PC-3 (cell line): Measurements from ENCODE around the gene OPHN1. TPM values are rescaled to one million over a fixed set of nuclear protein-coding genes. Genes with fewer than 3 reads are reported as not detected.
A peak's percentile ranks its signal among the peaks of the same experiment; 100 is the strongest.

Experiments
- ATAC-seq: fragments of 200-7000 bp; cut with Tn5 transposase; 2 replicates; pipeline ENCODE4 v1.9.1; 2020; ENCODE audit warnings: mild to moderate bottlenecking, moderate library complexity
- BruUV-seq: library from RNA; stranded (reverse); fragments of 400-500 nt; replicated peaks from 2 replicates; lab custom pipeline; 2021; lab: Mats Ljungman, UMichigan
- CTCF ChIA-PET: fragments of 300-600 bp; sonication (Branson Sonifier 250); formaldehyde crosslinking; loops from one replicate; lab custom pipeline; 2022; ENCODE audit warnings: antibody characterized with exemption; lab: Charles Lee
- POLR2A ChIA-PET: fragments of 300-600 bp; sonication (Branson Sonifier 250); formaldehyde crosslinking; loops from one replicate; lab custom pipeline; 2022; ENCODE audit warnings: antibody characterized with exemption; ENCODE audit not compliant: unreplicated experiment; lab: Charles Lee
- DNase-seq: peaks from one replicate; pipeline ENCODE4 v3.0.0-alpha.2; 2015
- H2AFZ ChIP-seq: fragments of 300-600 bp; sonication (generic); 2 replicates; pipeline ENCODE4 v1.6.0; 2016; ENCODE audit warnings: antibody characterized with exemption, low read length
- H3F3A ChIP-seq: fragments of 300-600 bp; sonication (generic); one replicate; pipeline ENCODE4 v1.6.0; 2017; ENCODE audit warnings: antibody characterized with exemption, low read length, control low read depth, mild to moderate bottlenecking; ENCODE audit not compliant: unreplicated experiment
- H3K27ac ChIP-seq: fragments of 300-600 bp; sonication (generic); 2 replicates; pipeline ENCODE4 v1.5.1; 2016; ENCODE audit warnings: mild to moderate bottlenecking, low read length
- H3K27me3 ChIP-seq: fragments of 300-600 bp; sonication (generic); 2 replicates; pipeline ENCODE4 v1.6.1; 2016; ENCODE audit warnings: low read length, mixed read lengths
- H3K36me3 ChIP-seq: fragments of 300-600 bp; sonication (generic); 2 replicates; pipeline ENCODE4 v1.6.1; 2016; ENCODE audit warnings: low read depth, mixed run types, low read length, mixed read lengths
- H3K4me1 ChIP-seq: fragments of 300-600 bp; sonication (generic); 2 replicates; pipeline ENCODE4 v1.5.1; 2016; ENCODE audit warnings: low read length; ENCODE audit not compliant: insufficient read depth
- H3K4me2 ChIP-seq: fragments of 300-600 bp; sonication (generic); 2 replicates; pipeline ENCODE4 v1.6.0; 2016; ENCODE audit warnings: low read length
- H3K4me3 ChIP-seq: fragments of 300-600 bp; sonication (generic); 2 replicates; pipeline ENCODE4 v1.5.1; 2016; ENCODE audit warnings: mild to moderate bottlenecking, low read length, mixed read lengths
- H3K79me2 ChIP-seq: fragments of 300-600 bp; sonication (generic); 2 replicates; pipeline ENCODE4 v1.6.1; 2017; ENCODE audit warnings: low read length, mixed read lengths
- H3K9ac ChIP-seq: fragments of 300-600 bp; sonication (generic); 2 replicates; pipeline ENCODE4 v1.6.0; 2016; ENCODE audit warnings: mild to moderate bottlenecking, low read length
- H3K9me2 ChIP-seq: fragments of 300-600 bp; sonication (generic); replicated peaks from 2 replicates; pipeline ENCODE4 v1.6.1; 2016; ENCODE audit warnings: mixed run types, low read length, mixed read lengths
- H3K9me3 ChIP-seq: fragments of 300-600 bp; sonication (generic); 2 replicates; pipeline ENCODE4 v1.6.1; 2016; ENCODE audit warnings: low read length, mixed read lengths
- H4K20me1 ChIP-seq: fragments of 300-600 bp; sonication (generic); 2 replicates; pipeline ENCODE4 v1.6.1; 2016; ENCODE audit warnings: low read length, mixed read lengths
- EZH2 ChIP-seq: fragments of 300-600 bp; sonication (generic); IDR thresholded peaks from one replicate; pipeline ENCODE4 v1.6.1; 2017; ENCODE audit warnings: antibody characterized with exemption, mild to moderate bottlenecking, low read length; ENCODE audit not compliant: unreplicated experiment
- EZH2phosphoT487 ChIP-seq: fragments of 300-600 bp; sonication (generic); IDR thresholded peaks from 2 replicates; pipeline ENCODE4 v1.6.1; 2018; ENCODE audit warnings: mild to moderate bottlenecking, antibody characterized with exemption, low read length, borderline replicate concordance
- intact Hi-C: fragments of 100-400 bp; cut with micrococcal nuclease; formaldehyde crosslinking; loops from 2 replicates; pipeline ENCODE4 v1.9.0; 2023
- total RNA-seq: library from RNA; depleted of rRNA; stranded (reverse); fragments of >200 nt; gene quantifications from 2 replicates; pipeline ENCODE4 v1.2.3, GENCODE V29; 2014
- TF ChIP-seq, protein P1 (sequence below): fragments of 300-600 bp; sonication (generic); conservative IDR thresholded peaks from 2 replicates; pipeline ENCODE4 v1.5.1; 2017; ENCODE audit warnings: antibody characterized with exemption, low read depth, mild to moderate bottlenecking, low read length

The OPHN1 gene
- total RNA-seq, 1 experiment from 2014 or later = 6.0 TPM

DNA sequence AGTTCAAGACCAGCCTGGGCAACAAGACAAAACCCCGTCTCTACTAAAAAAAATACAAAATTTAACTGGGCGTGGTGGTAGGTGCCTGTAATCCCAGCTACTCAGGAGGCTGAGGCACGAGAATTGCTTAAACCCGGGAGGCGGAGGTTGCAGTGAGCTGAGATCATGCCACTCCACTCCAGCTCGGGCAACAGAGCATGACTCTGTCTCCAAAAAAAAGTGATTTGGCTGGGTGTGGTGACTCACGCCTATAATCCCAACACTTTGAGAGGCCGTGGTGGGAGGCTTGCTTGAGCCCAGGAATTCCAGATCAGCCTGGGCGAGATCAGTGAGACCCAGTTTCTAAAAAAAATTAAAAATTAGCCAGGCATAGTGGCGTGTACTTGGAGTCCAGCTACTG lies 4.1 kb downstream of the OPHN1 start:
- peak overlapping the region; percentile 45 for H3K4me2 ChIP-seq

DNA sequence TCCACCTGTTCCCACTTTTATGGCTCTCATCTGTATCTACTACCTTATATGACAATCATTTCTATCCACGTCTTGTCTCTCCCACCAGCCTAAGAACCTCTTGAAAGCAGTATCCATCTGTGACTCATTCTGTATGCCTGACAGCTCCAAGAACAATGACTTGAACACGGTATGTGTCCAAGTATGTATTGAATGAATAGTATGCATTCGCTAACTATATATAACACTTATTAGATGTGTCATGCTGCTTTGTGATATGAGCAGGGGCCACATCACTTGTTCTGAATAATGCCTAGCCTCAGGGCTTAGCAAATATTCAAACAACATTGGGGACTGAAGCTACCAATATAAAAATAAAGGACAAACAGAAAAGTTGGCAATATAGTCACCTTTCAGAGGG lies 4.9 kb downstream of the OPHN1 start:
- ATAC-seq = peak; percentile 50
- Histone ChIP-seq H3K9me3 (no peaks in the 10 kb centered on the region), H3K4me1 (peaks cover 33% of the 10 kb centered on the region), H3K79me2 (peaks cover 18% of the 10 kb centered on the region), H3K36me3 (no peaks in the 10 kb centered on the region), H3K4me3 (no peak overlapping the region), H4K20me1 (no peaks in the 10 kb centered on the region), H3K9ac (no peak overlapping the region), H3K27me3 (no peaks in the 10 kb centered on the region), H3F3A (no peaks in the 10 kb centered on the region), H3K4me2 (peak overlapping the region; percentile 45), H2AFZ (no peak overlapping the region), H3K9me2 (no peaks in the 10 kb centered on the region), H3K27ac (peak overlapping the region; percentile 85)
- TF ChIP-seq, protein P1, sequence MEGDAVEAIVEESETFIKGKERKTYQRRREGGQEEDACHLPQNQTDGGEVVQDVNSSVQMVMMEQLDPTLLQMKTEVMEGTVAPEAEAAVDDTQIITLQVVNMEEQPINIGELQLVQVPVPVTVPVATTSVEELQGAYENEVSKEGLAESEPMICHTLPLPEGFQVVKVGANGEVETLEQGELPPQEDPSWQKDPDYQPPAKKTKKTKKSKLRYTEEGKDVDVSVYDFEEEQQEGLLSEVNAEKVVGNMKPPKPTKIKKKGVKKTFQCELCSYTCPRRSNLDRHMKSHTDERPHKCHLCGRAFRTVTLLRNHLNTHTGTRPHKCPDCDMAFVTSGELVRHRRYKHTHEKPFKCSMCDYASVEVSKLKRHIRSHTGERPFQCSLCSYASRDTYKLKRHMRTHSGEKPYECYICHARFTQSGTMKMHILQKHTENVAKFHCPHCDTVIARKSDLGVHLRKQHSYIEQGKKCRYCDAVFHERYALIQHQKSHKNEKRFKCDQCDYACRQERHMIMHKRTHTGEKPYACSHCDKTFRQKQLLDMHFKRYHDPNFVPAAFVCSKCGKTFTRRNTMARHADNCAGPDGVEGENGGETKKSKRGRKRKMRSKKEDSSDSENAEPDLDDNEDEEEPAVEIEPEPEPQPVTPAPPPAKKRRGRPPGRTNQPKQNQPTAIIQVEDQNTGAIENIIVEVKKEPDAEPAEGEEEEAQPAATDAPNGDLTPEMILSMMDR = no peak
- TF ChIP-seq EZH2phosphoT487 (no peak), EZH2 (no peak)
- BruUV-seq = no TSS peak
- CTCF ChIA-PET = no interaction called here
- DNase-seq = peak; percentile 80
- intact Hi-C loops = no loop called here
- POLR2A ChIA-PET = interaction anchor here (0.5 to 0.6 kb wide), 2 partner anchors 14 to 173 kb away, joined by 3 to 6 read pairs; no protein-coding TSS in a partner anchor

More for the DNA sequence above, 4.1 kb downstream of the OPHN1 start:
- TF ChIP-seq EZH2 (no peak), EZH2phosphoT487 (no peak)
- TF ChIP-seq, protein P1 = no peak
- no peaks in the 10 kb centered on the region for H3K9me3 ChIP-seq
- intact Hi-C loops = no loop called here
- H3K9me2 ChIP-seq = no peaks in the 10 kb centered on the region
- DNase-seq (peak; percentile 77), ATAC-seq (peak; percentile 2; the same call in 1 of the 2 replicates)
- H3K36me3 ChIP-seq = no peaks in the 10 kb centered on the region
- ChIA-PET POLR2A (no interaction called here), CTCF (no interaction called here)
- H3F3A ChIP-seq = no peaks in the 10 kb centered on the region
- peak overlapping the region; percentile 33; the same call in 1 of the 2 replicates for H3K9ac ChIP-seq
- no peak overlapping the region for H2AFZ ChIP-seq
- H3K4me1 ChIP-seq = peaks cover 34% of the 10 kb centered on the region
- peak overlapping the region; percentile 48 for H3K4me3 ChIP-seq
- H3K79me2 ChIP-seq = peaks cover 18% of the 10 kb centered on the region
- BruUV-seq = no TSS peak
- no peaks in the 10 kb centered on the region for H4K20me1 ChIP-seq
- no peaks in the 10 kb centered on the region for H3K27me3 ChIP-seq
- H3K27ac ChIP-seq = peak overlapping the region; percentile 85

DNA sequence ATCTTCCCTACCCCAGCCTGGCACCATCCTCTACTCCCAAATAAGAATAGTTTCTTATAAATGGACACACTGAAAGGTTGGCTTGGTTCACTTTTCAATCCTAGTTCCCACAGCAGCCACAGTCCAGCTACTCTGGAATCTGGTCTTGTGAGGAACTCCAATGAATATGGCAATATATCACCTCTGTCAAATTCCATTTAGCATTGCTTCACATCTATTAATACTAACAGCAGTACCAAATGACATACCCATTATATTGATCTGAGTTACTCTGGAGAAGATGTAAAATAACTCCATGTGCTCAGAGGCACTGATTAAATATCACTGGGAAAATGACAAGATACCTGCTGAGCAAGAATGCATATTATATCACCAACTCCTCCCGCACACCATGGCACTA lies 8.6 kb downstream of the OPHN1 start:
- no peak for TF ChIP-seq EZH2
- no peak for TF ChIP-seq EZH2phosphoT487
- TF ChIP-seq, protein P1 = no peak
- Histone ChIP-seq H3K9me2 (no peaks in the 10 kb centered on the region), H3K79me2 (no peaks in the 10 kb centered on the region), H3K27ac (no peak overlapping the region), H3K9me3 (no peaks in the 10 kb centered on the region), H2AFZ (no peak overlapping the region), H3F3A (no peaks in the 10 kb centered on the region), H3K4me1 (peaks cover 19% of the 10 kb centered on the region), H3K4me3 (no peak overlapping the region), H4K20me1 (no peaks in the 10 kb centered on the region), H3K4me2 (no peak overlapping the region), H3K36me3 (no peaks in the 10 kb centered on the region), H3K27me3 (no peaks in the 10 kb centered on the region), H3K9ac (no peak overlapping the region)
- no peak for DNase-seq
- no TSS peak for BruUV-seq
- ChIA-PET CTCF (no interaction called here), POLR2A (no interaction called here)
- ATAC-seq = no peak
- intact Hi-C loops = no loop called here
